Natural killer cell (primary cell): Measurements from ENCODE around the gene CWC15. TPM values are rescaled to one million over a fixed set of nuclear protein-coding genes. Genes with fewer than 3 reads are reported as not detected.

ENCODE experiments used
- ATAC-seq, 3 donors: fragments of 150-1000 bp in 2 of 3; fragments of 200-7000 bp in 1 of 3; cut with Tn5 transposase; 1 replicate in 1 of 3; 2 replicates in 2 of 3; pipeline ENCODE4 v1.10.0; 2021; ENCODE audit warnings: mild to moderate bottlenecking in 2 of 3, moderate library complexity in 2 of 3
- DNase-seq, 2 donors: peaks; one replicate each; pipeline versions ENCODE4 v3.0.0 to v3.0.0-alpha.2; 2013 to 2021; ENCODE audit warnings: mixed read lengths in 1 of 2
- H3K27ac ChIP-seq: one replicate; pipeline ENCODE4 v1.5.1; 2013; ENCODE audit warnings: mild to moderate bottlenecking, low read length
- H3K27me3 ChIP-seq: one replicate; pipeline ENCODE4 v1.6.1; 2013; ENCODE audit warnings: low read length; ENCODE audit not compliant: control insufficient read depth, insufficient read depth
- H3K36me3 ChIP-seq: one replicate; pipeline ENCODE4 v1.6.1; 2013; ENCODE audit warnings: low read length; ENCODE audit not compliant: control insufficient read depth, insufficient read depth
- H3K4me1 ChIP-seq: one replicate; pipeline ENCODE4 v1.6.1; 2013; ENCODE audit warnings: low read length; ENCODE audit not compliant: control insufficient read depth, insufficient read depth
- H3K4me3 ChIP-seq: one replicate; pipeline ENCODE4 v1.5.1; 2013; ENCODE audit warnings: low read length
- H3K9me3 ChIP-seq: one replicate; pipeline ENCODE4 v1.6.1; 2013; ENCODE audit warnings: low read length; ENCODE audit not compliant: control insufficient read depth, insufficient read depth
- H3K27ac Mint-ChIP-seq, 2 donors: one replicate each; pipeline ENCODE4 v1.8.0; 2022; ENCODE audit warnings: mild to moderate bottlenecking in 2 of 2, mixed read lengths in 2 of 2, moderate library complexity in 1 of 2
- H3K27me3 Mint-ChIP-seq, 2 donors: one replicate each; pipeline ENCODE4 v1.8.0; 2022; ENCODE audit warnings: low read depth in 2 of 2, mixed read lengths in 2 of 2
- H3K36me3 Mint-ChIP-seq: one replicate; pipeline ENCODE4 v1.8.0; 2022; ENCODE audit warnings: mixed read lengths
- H3K4me1 Mint-ChIP-seq, 2 donors: one replicate each; pipeline ENCODE4 v1.8.0; 2022; ENCODE audit warnings: mixed read lengths in 2 of 2
- H3K4me3 Mint-ChIP-seq: one replicate; pipeline ENCODE4 v1.8.0; 2022; ENCODE audit warnings: mild to moderate bottlenecking, moderate library complexity, mixed read lengths
- H3K9me3 Mint-ChIP-seq, 2 donors: one replicate each; pipeline ENCODE4 v1.8.0; 2022; ENCODE audit warnings: mixed read lengths in 2 of 2
- CTCF ChIP-seq: fragments of 200-600 bp; IDR thresholded peaks from one replicate; pipeline ENCODE4 v1.8.0; 2022; ENCODE audit warnings: antibody characterized with exemption
- WGBS: methylation state at CpG from one replicate; pipeline ENCODE4 v1.1.7; 2013; ENCODE audit warnings: missing lambda C conversion rate; ENCODE audit not compliant: insufficient coverage; 5-methylcytosine and 5-hydroxymethylcytosine counted together
- intact Hi-C: fragments of 100-400 bp; cut with micrococcal nuclease; formaldehyde crosslinking; loops from one replicate; pipeline ENCODE4 v1.14.2; 2022
- total RNA-seq, 4 donors: library from RNA; stranded (reverse); fragments of 120-200 nt in 1 of 4; gene quantifications; one replicate each; pipeline versions ENCODE4 v1.2.3 to v1.2.4, GENCODE V29; 2013 to 2022

The CWC15 gene
- total RNA-seq, 3 donors from 2014 or later (not counting 1 experiment from before 2014, with no cell fraction given) = 76.8 to 90.7 (median 81.3) TPM

- Histone ChIP-seq H3K4me1 (peaks cover 18% of the 10 kb centered on the region), H3K27me3 (no peaks in the 10 kb centered on the region), H3K4me3 (no peak overlapping the region), H3K36me3 (no peaks in the 10 kb centered on the region), H3K27ac (peak overlapping the region; percentile 42), H3K9me3 (no peaks in the 10 kb centered on the region)
- H3K4me3 Mint-ChIP-seq = peak overlapping the region; percentile 61
- H3K27ac Mint-ChIP-seq = peak overlapping the region; percentile 70 to 86
- peaks cover 0 to 3% of the 10 kb centered on the region in 2 donors for H3K27me3 Mint-ChIP-seq
- ATAC-seq (peak; percentile 53 to 80 (median 78)), DNase-seq (peak in 1 of 2 donors; percentile 57)
- H3K36me3 Mint-ChIP-seq = no peaks in the 10 kb centered on the region
- intact Hi-C loops = no loop called here
- 13% methylated on average over 5 of the region's 5 CpGs for WGBS
- H3K4me1 Mint-ChIP-seq = peaks cover 20 to 26% of the 10 kb centered on the region in 2 donors
- TF ChIP-seq CTCF = no peak
- peaks cover 0 to 3% of the 10 kb centered on the region in 2 donors for H3K9me3 Mint-ChIP-seq
Measured at GRCh38 chr11:94924612-94925011, 48.7 kb downstream of the CWC15 start.

GRCh38 chr11:94924171-94924572 lies 49.2 kb downstream of the CWC15 start:
- Histone ChIP-seq H3K27me3 (no peaks in the 10 kb centered on the region), H3K4me3 (no peak overlapping the region), H3K27ac (peak overlapping the region; percentile 42), H3K4me1 (peaks cover 18% of the 10 kb centered on the region), H3K36me3 (no peaks in the 10 kb centered on the region), H3K9me3 (no peaks in the 10 kb centered on the region)
- Mint-ChIP-seq H3K27ac (peak overlapping the region; percentile 70 to 86), H3K27me3 (peaks cover 0 to 3% of the 10 kb centered on the region in 2 donors), H3K4me1 (peaks cover 20 to 26% of the 10 kb centered on the region in 2 donors), H3K36me3 (no peaks in the 10 kb centered on the region), H3K9me3 (peaks cover 0 to 3% of the 10 kb centered on the region in 2 donors), H3K4me3 (peak overlapping the region; percentile 38)
- WGBS = 58% methylated on average over 6 of the region's 6 CpGs
- ATAC-seq (peak; percentile 38 to 58 (median 42)), DNase-seq (peak in 1 of 2 donors; percentile 28)
- TF ChIP-seq CTCF = no peak
- intact Hi-C loops = no loop called here

- Mint-ChIP-seq H3K4me1 (peaks cover 20 to 26% of the 10 kb centered on the region in 2 donors), H3K27ac (peak overlapping the region in 1 of 2 donors; percentile 24), H3K36me3 (no peaks in the 10 kb centered on the region), H3K9me3 (peaks cover 0 to 3% of the 10 kb centered on the region in 2 donors), H3K4me3 (no peak overlapping the region), H3K27me3 (no peaks in the 10 kb centered on the region)
- no peaks in the 10 kb centered on the region for H3K27me3 ChIP-seq
- DNase-seq (no peak), ATAC-seq (no peak)
- no peaks in the 10 kb centered on the region for H3K36me3 ChIP-seq
- no peak overlapping the region for H3K27ac ChIP-seq
- intact Hi-C loops = no loop called here
- TF ChIP-seq CTCF = no peak
- WGBS = 91% methylated on average over 2 of the region's 2 CpGs
- H3K4me1 ChIP-seq = peaks cover 18% of the 10 kb centered on the region
- H3K4me3 ChIP-seq = no peak overlapping the region
- H3K9me3 ChIP-seq = no peaks in the 10 kb centered on the region
Measured at GRCh38 chr11:94923004-94923334, 50.4 kb downstream of the CWC15 start.
